ENCODE results near the gene TMEM222.

TMEM222 gene

DNA sequence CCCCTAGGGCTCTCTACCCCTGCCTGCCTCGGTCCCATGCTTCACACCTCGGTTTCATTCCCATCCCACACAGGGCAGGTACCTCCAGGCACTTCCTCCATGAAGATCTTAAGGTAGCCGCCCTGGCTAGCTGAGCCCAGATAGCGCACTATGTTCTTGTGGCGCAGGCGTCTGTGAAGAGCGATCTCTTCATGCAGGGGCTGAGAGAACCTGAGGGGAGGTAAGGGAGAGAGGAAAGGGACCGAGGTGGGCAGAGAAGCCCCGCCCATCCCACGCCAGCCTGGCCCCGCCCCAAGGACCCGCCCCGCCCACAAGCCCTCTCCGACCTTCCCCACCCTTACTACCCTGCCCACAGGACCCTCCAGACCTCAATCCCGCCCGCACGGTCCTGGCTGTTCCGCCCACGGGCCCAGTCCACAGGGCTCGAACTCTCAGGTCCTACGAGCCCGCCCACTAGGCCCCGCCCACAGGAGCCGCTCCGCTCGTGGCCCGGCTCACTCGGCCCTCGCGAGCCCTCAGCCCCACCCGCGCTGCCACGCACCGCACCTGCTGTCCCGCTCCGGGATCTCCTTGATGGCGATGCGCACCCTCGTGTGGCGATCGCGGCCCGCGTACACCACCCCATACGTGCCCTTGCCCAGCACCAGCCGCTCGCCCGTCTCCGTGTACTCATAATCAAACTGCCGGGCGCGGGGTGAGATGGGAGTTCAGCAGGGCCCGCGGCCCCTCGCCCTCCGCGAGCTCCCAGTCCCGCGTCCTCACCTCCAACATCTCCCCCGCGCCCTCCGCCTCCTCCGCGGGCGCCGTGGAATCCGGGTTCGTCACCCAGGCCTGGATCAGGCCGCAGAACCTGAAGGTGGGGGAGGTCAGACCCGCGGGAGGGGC, 38.4 kb downstream of the TMEM222 start:
- no peak for DNase-seq

DNA sequence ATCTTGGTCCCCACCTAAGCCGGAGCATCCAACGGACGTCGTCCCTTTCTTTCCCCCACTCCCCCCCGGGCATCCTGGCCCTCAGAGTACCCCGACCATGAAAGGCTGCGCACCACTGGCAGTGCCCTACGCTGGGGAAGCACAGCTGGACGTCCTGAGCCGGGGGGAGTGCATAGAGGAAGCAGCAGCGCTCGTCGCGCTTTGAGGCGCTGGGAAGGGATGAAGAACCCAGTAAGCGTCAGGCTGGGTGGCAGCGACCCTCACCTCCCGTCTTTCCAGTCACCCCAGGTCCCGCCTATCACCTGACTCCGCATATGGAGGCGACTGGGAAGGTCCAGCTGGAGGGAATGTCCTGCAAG, 39.1 kb downstream of the TMEM222 start:
- no peak for DNase-seq

DNA sequence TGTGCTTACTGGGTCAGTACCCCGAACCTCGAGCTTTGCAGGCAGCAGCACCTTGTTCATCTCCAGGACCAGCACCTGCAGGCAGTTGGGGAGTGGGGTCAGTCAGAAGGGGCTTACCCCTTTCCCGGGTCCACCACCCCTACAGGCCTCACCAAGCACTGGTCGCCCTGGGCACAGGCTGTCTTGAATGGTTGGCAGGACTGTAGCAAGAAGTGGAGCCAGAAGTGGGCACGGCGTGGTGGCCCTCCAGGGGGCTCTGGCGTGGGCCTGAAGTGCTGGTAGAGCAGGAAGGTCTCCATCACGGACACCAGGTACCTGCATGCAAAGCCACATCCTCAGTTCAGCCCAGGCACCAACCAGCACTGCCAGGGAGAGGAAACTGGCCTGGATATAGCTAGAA, 39.6 kb downstream of the TMEM222 start:
- no peak for DNase-seq

GRCh38 chr1:27363766-27364695, 42.1 kb downstream of the TMEM222 start:
- DNase-seq: no peak

GRCh38 chr1:27364696-27365371, 42.9 kb downstream of the TMEM222 start:
- no peak for DNase-seq

DNA sequence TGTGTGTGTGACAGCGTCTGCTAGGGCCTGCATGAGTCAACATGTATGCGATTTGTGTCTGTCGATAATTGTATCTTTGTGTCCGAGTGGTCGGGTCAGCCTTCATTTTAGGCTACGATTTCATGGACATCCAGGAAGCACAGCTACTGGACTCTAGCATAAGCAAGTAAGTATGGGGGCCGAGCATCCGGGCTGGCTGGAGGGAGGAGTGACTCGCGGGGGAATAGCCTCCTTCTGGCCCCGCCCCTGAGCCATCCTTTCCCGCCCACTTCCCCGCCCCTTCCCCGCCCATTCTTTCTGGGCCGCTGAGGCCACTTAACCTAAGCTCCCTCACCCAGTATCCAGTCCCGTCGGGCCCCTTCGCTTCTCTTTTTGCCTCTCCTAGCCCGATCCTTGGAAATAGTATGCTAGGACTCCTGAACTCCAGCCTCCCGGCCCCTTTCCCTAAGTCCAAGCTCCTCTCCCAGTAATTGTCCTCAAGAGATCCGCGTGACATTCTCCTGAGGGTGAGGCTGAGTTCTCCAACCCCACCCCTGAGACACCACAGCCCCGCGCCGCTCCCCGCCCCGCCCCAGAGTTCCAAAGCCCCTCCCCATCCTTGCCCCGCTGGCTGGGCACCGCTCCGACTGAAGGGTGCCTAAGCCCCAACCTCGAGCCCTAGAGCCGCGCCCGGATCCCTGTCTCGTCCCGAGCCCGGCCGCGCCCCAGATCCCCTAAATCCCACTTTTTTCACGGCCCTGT, 43.6 kb downstream of the TMEM222 start:
- DNase-seq: peak; percentile 85

- peak; percentile 66 for DNase-seq
These were observed 44.1 kb downstream of the TMEM222 start for GRCh38 chr1:27366113-27366410.

GRCh38 chr1:27366411-27367159, 44.6 kb downstream of the TMEM222 start, which contains the start of gene MAP3K6:
Gene MAP3K6, minus strand, starts transcription at chr1:27366961. Its CDS starts 364 bp downstream, at chr1:27366597.
- peak; percentile 81 for DNase-seq

DNA sequence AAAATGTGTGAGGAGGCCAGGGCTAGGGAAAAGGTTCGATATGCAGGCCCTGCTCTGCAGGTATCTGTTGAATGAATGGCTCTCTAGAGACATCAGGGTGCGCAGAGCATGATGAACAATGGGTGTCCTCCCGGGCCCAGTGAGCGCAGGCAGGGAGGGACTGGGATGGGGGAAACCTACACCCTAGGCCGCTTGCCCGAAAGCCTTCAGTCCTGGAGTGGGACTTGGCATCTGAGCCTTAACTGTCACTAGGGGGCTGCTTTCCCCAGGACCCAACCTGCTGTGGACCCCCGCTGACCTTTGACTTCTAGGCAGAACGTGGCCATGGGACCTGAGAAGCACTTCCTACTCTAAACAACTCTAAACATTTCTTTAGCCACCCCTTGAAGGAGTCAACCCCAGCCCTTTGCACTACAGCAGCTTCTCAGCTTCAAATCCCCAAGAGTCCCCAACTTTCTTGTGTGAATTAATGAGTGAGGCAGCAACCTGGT, 45.2 kb downstream of the TMEM222 start:
- no peak for DNase-seq

GRCh38 chr1:27368869-27369582, 47.1 kb downstream of the TMEM222 start:
- DNase-seq: no peak

GRCh38 chr1:27372022-27372807, 50.3 kb downstream of the TMEM222 start:
- no peak for DNase-seq

- DNase-seq: no peak
These were observed 51.1 kb downstream of the TMEM222 start for GRCh38 chr1:27372808-27373690.

DNA sequence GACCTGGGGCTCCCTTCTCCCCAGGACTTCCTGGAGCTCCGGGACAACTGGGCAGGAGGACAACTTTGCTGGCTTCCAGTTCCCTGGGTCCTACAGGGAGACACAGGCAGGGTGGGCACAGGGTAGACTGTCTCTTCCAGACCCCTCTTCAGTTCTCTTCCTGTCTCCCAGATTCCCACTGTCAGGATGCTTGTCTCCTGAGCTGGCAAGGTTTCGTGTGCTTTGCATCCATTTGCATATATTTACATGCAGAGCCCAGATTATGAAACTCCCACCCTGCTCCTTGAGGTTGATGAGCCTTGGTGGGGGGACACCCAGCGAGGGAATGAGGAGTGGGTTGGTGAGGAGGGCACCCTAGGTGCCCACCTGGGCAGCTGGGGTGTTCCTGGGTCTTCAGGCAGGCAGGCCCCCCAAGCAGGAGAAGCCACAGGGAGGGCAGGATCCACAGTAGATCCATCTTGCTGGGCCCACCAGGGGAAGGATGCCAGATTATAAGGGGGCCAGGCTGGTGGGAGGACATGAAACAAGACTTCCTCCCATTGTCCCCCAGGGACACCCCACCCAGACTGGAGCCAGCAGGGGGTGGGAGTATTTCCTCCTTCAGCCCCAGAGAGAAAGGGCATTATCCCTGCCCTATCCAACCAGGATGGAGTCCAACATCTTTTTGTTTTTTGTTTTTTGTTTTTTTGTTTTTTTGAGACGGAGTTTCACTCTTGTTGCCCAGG, 52.6 kb downstream of the TMEM222 start, which contains the start of gene FCN3:
FCN3 (minus strand) TSS at position 463 of the 725 bp plus-strand sequence; CDS start at position 457, 6 bp downstream.
- no peak for DNase-seq

DNA sequence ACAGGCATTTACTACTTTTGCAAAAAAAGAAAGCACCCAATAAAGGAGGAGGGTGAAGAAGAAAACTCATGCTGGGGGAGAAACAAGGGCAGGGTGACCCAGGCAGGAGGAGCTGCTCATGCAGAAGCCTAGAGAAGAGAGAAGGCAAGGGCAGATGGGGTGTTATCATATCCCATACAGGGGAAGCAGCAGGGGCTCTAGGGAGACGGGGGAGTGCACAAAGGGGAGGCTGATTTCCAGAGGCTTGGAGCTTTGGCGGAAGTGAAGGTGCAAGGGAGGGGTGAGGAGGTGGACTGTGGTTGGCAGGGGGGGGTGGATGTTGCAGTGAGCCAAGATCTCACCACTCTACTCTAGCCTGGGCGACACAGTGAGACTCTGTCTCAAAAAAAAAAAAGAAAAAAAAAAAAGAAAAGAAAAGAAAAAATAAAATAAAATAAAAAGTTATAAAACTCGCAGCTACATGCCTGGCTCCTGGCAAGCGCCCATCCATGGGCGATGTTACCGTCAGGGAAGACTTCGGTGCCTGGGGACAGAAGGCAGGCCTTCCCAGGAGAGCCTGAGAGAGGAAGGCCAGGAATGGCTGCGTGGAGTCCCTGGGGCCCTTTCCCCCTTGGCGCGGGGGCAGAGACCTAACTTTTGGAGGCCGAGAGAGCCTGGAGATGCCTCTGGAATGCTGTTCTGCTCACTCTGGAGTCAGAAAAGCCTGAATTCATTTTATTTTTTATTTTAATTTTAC, 56.0 kb downstream of the TMEM222 start:
- DNase-seq: no peak

- no peak for DNase-seq
These were observed 57.7 kb downstream of the TMEM222 start for GRCh38 chr1:27379564-27380122.

DNA sequence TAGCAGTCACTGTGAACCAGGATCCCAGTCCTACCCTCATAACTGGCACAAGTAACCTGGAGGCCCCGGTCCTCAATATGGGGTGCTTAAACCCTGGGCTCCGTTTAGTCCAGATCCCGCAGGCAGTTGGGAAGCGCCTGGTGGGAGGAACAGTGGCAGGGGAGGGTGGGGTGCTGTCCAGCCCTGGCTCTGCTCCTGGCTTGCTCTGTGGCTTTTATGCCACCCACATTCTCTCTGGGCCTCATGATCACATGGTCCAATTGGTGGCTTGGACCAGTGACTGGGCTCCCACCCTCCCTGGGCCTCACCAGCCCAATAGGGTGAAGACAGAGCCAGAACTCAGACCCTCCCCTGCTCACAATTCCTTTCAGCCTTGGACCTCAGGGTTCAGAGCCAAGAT, 58.3 kb downstream of the TMEM222 start:
- DNase-seq: no peak
